ENCODE data around the gene ABCB7. TPM values are rescaled to one million over a fixed set of nuclear protein-coding genes. Genes with fewer than 3 reads are reported as not detected.

The ABCB7 gene
- total RNA-seq: 18.8 and 19.2 TPM in 2 replicates

GRCh38 chrX:75155827-75156525 lies at the start of gene ABCB7:
Gene ABCB7, minus strand, starts transcription at chrX:75156283. Its CDS starts 11 bp downstream, at chrX:75156272.

Other genes with a start within 250 kb of the ABCB7 start
- gene NEXMIF, start 230.8 kb downstream of the ABCB7 start, total RNA-seq: not detected in 2 replicates
- gene UPRT, start 117.8 kb upstream of the ABCB7 start, total RNA-seq: 16.2 and 18.4 TPM in 2 replicates

Measured in bronchial smooth muscle cell (primary cell).